Measurements from ENCODE around the gene SNAP91.

SNAP91 gene

GRCh38 chr6:83603551-83603950 lies 105.3 kb downstream of the SNAP91 start:
- TF ChIP-seq ZFX (IDR thresholded peaks at IDR 0.05; ENCODE audit: borderline replicate concordance) (no peak), CTCF (IDR thresholded peaks at IDR 0.05) (no peak)
- no peak overlapping the region for H3K27ac ChIP-seq

GRCh38 chr6:83601119-83601518 lies 107.8 kb downstream of the SNAP91 start:
- no peak for TF ChIP-seq ZFX (IDR thresholded peaks at IDR 0.05; ENCODE audit: borderline replicate concordance)
- TF ChIP-seq CTCF (IDR thresholded peaks at IDR 0.05), result no peak
- H3K27ac ChIP-seq, result no peak overlapping the region

- no peak overlapping the region for H3K27ac ChIP-seq
- TF ChIP-seq CTCF (IDR thresholded peaks at IDR 0.05), result no peak
- TF ChIP-seq ZFX (IDR thresholded peaks at IDR 0.05; ENCODE audit: borderline replicate concordance), result no peak
These were observed 108.4 kb downstream of the SNAP91 start for GRCh38 chr6:83600459-83600858.

GRCh38 chr6:83597511-83597910 lies 111.4 kb downstream of the SNAP91 start:
- no peak for TF ChIP-seq CTCF (IDR thresholded peaks at IDR 0.05)
- no peak for TF ChIP-seq ZFX (IDR thresholded peaks at IDR 0.05; ENCODE audit: borderline replicate concordance)
- no peak overlapping the region for H3K27ac ChIP-seq

- H3K27ac ChIP-seq, result no peak overlapping the region
- no peak for TF ChIP-seq CTCF (IDR thresholded peaks at IDR 0.05)
These were observed 111.8 kb downstream of the SNAP91 start for GRCh38 chr6:83597051-83597450.

GRCh38 chr6:83594941-83595340 lies 114.0 kb downstream of the SNAP91 start:
- TF ChIP-seq CTCF (IDR thresholded peaks at IDR 0.05) (no peak), ZFX (IDR thresholded peaks at IDR 0.05; ENCODE audit: borderline replicate concordance) (no peak)
- no peak overlapping the region for H3K27ac ChIP-seq

- H3K27ac ChIP-seq, result no peak overlapping the region
- TF ChIP-seq CTCF (IDR thresholded peaks at IDR 0.05), result no peak
- no peak for TF ChIP-seq ZFX (IDR thresholded peaks at IDR 0.05; ENCODE audit: borderline replicate concordance)
These were observed 115.5 kb downstream of the SNAP91 start for GRCh38 chr6:83593395-83593785.
